GM23248 (cell line): ENCODE data around the gene TENM3.

ENCODE experiments used
- EZH2 ChIP-seq: fragments of 200-600 bp; sonication (generic); IDR thresholded peaks from 2 replicates; pipeline ENCODE4 v1.6.1; 2018; ENCODE audit warnings: antibody characterized with exemption, mild to moderate bottlenecking; ENCODE audit not compliant: insufficient read depth, poor library complexity, severe bottlenecking
- EZH2phosphoT487 ChIP-seq: fragments of 200-600 bp; sonication (generic); IDR thresholded peaks from 2 replicates; pipeline ENCODE4 v1.6.1; 2018; ENCODE audit warnings: antibody characterized with exemption, moderate library complexity, mild to moderate bottlenecking, low read depth; ENCODE audit not compliant: insufficient read depth

DNA sequence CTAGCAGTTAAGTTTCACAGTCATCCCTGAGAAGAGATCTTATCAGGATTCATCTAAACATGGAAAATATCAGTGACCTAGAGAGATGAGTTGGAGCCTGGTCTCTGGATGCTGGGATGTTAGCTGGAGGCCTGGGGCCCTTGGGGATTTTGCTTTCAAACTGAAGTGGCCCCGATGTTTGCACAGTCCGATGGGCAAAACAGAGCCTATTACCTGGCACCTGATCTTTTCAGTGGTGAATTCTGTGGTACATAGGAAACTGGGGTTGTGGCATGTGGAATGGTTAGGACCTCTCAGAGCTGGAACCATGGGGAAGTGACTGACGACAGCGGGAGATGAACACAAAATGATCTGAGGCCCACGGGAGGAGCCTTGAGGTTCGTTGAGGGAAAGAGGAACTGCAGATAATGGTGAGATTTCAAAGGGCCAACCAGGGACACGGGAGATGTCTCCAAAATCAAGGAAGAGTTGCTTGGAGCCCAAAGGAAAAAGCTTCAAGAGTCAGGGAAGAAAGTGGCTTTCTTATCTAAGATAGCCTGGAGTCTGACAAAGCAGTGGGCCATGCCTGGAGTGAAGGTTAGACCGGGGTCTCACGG is 17.8 kb upstream of the TENM3 start:
- no peak for TF ChIP-seq EZH2
- no peak for TF ChIP-seq EZH2phosphoT487
